Muscle of leg (tissue), 11 donors: ENCODE results near the gene RBM14. TPM values are rescaled to one million over a fixed set of nuclear protein-coding genes. Genes with fewer than 3 reads are reported as not detected.
"Not testable (repeated sequence)": the region's sequence is repeated elsewhere in the genome, so short reads cannot be mapped to it uniquely, and the experiment has no call there.

ENCODE experiments used
- DNase-seq: peaks from one replicate; pipeline ENCODE4 v3.0.0; 2013
- H3K27ac ChIP-seq: one replicate; pipeline ENCODE4 v1.5.1; 2013; ENCODE audit warnings: mild to moderate bottlenecking, low read length, control low read depth
- H3K27me3 ChIP-seq: one replicate; pipeline ENCODE4 v1.6.1; 2013; ENCODE audit warnings: low read length; ENCODE audit not compliant: control insufficient read depth, insufficient read depth
- H3K36me3 ChIP-seq: one replicate; pipeline ENCODE4 v1.6.1; 2013; ENCODE audit warnings: low read length; ENCODE audit not compliant: control insufficient read depth, insufficient read depth
- H3K4me1 ChIP-seq: one replicate; pipeline ENCODE4 v1.6.1; 2013; ENCODE audit warnings: low read length; ENCODE audit not compliant: control insufficient read depth, insufficient read depth
- H3K4me3 ChIP-seq: one replicate; pipeline ENCODE4 v1.5.1; 2013; ENCODE audit warnings: low read length, control low read depth
- H3K9me3 ChIP-seq: replicated peaks from 2 replicates; pipeline ENCODE4 v1.6.1; 2013; ENCODE audit warnings: low read depth, low read length; ENCODE audit not compliant: control insufficient read depth
- WGBS: methylation state at CpG from one replicate; pipeline ENCODE4 v1.1.5; 2013; ENCODE audit warnings: missing lambda C conversion rate; ENCODE audit not compliant: insufficient coverage; 5-methylcytosine and 5-hydroxymethylcytosine counted together
- polyA plus RNA-seq, 8 donors: library from polyadenylated mRNA; unstranded; fragments of 120-200 nt; gene quantifications; one replicate each; pipeline versions ENCODE4 v1.2.1 to v1.2.3, GENCODE V29; 2013; ENCODE audit warnings: inconsistent platforms in 1 of 8, low replicate concordance in 1 of 8; ENCODE audit not compliant: insufficient read length in 8 of 8, insufficient read depth in 1 of 8
- total RNA-seq: library from RNA; stranded (reverse); fragments of 120-200 nt; gene quantifications from one replicate; pipeline ENCODE4 v1.2.4, GENCODE V29; 2013

The RBM14 gene
- total and polyA plus RNA-seq, 9 donors: 25.9 to 56.5 (median 42.7) TPM

DNA sequence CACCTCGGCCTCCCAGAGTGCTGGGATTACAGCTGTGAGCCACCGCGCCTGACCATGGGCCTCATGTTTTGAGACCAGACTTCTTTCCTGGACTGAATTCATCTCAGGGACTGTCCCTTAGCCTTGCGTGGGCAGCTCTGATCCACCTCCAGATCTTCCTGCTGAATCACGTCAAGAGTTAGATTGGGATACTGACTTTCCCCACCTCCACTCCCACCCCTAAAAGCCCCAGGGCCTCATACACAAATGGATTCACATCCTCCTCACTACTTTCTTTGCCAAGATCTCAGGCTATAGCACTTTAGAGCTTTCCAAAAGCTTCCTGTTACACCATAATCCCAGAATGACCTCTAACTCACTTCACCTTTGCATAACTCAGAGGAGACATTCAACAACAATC lies 35.6 kb upstream of the RBM14 start:
- DNase-seq: peak; percentile 61
- Histone ChIP-seq H3K4me3 (no peak overlapping the region), H3K27ac (no peak overlapping the region), H3K36me3 (no peaks in the 10 kb centered on the region), H3K9me3 (no peaks in the 10 kb centered on the region), H3K4me1 (peaks cover 4% of the 10 kb centered on the region), H3K27me3 (peaks cover 3% of the 10 kb centered on the region)
- WGBS: 24% methylated on average over 5 of the region's 5 CpGs

DNA sequence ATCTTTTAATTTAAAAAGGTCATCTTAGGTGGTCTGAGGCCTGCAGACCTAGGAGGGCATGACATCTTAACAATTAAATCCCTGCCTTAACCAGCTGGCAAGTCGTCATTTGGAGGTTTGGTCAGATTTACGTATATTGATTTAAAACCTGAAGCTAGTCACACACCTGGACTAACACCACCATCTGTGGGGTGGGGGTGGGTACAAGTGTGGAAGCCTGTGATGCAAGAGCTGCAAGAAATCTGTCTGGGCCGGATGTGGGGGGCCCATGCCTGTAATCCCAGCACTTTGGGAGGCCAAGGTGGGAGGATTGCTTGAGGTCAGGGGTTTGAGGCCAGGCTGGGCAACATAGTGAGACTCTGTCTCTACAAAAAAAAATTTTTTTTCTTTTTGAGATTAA lies 35.2 kb upstream of the RBM14 start:
- Histone ChIP-seq H3K4me3 (no peak overlapping the region), H3K4me1 (peaks cover 4% of the 10 kb centered on the region), H3K36me3 (no peaks in the 10 kb centered on the region), H3K9me3 (no peaks in the 10 kb centered on the region), H3K27ac (no peak overlapping the region), H3K27me3 (peaks cover 3% of the 10 kb centered on the region)
- DNase-seq: no peak
- 17% methylated on average over 1 of the region's 3 CpGs for WGBS

- H3K9me3 ChIP-seq, H3K36me3 ChIP-seq, H3K4me3 ChIP-seq, H3K27ac ChIP-seq, DNase-seq, H3K4me1 ChIP-seq, H3K27me3 ChIP-seq: not testable (repeated sequence)
- WGBS: 92% methylated on average over 2 of the region's 3 CpGs
Observed at GRCh38 chr11:66582565-66583147, 33.8 kb upstream of the RBM14 start.

DNA sequence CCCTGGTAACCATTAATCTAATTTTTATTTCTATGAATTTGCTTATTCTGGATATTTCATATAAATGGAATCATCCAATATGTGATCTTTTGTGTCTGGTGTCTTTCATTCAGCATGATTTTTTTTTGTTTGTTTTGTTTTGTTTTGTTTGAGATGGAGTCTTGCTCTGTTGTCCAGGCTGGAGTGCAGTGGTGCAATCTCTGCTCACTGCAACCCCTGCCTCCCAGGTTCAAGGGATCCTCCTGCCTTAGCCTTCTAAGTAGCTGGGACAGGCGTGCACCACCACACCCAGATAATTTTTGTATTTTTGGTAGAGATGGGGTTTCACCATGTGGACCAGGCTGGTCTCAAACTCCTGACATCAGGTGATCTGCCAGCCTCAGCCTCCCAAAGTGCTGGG lies 31.0 kb upstream of the RBM14 start:
- not testable (repeated sequence) for H3K4me3 ChIP-seq, H3K9me3 ChIP-seq, H3K27ac ChIP-seq, H3K4me1 ChIP-seq, H3K27me3 ChIP-seq, DNase-seq, H3K36me3 ChIP-seq
- no CpG with 5 or more reads among the region's 1 CpG for WGBS

DNA sequence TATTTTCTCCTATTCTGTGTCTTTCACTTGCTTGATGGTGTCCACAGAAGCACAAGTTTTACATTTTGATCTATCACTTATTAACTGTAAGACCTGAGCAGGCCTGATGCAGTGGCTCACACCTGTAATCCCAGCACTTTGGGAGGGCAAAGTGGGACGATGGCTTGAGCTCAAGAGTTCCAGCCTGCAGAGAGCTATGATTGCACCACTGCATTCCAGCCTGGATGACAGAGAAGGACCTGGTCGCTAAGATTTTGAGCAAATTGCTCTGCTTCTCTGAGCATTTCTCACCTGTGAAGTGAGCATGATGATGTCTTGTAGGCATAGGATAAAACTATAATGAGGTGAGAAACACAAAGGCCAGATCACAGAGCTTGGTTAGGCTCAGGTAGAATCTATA lies 30.3 kb upstream of the RBM14 start:
- Histone ChIP-seq H3K27me3 (no peaks in the 10 kb centered on the region), H3K4me1 (no peaks in the 10 kb centered on the region), H3K27ac (no peak overlapping the region), H3K9me3 (no peaks in the 10 kb centered on the region), H3K4me3 (no peak overlapping the region), H3K36me3 (no peaks in the 10 kb centered on the region)
- DNase-seq: no peak
- 38% methylated on average over 2 of the region's 2 CpGs for WGBS

GRCh38 chr11:66589315-66589714 lies 27.1 kb upstream of the RBM14 start:
- not testable (repeated sequence) for DNase-seq, H3K36me3 ChIP-seq, H3K4me3 ChIP-seq, H3K9me3 ChIP-seq, H3K27ac ChIP-seq, H3K27me3 ChIP-seq
- H3K4me1 ChIP-seq: peaks cover 16% of the 10 kb centered on the region
- WGBS: no CpG with 5 or more reads among the region's 2 CpGs

GRCh38 chr11:66589996-66590675 lies 26.3 kb upstream of the RBM14 start:
- peaks cover 20% of the 10 kb centered on the region for H3K4me1 ChIP-seq
- no peak overlapping the region for H3K27ac ChIP-seq
- DNase-seq: no peak
- no peaks in the 10 kb centered on the region for H3K27me3 ChIP-seq
- no peaks in the 10 kb centered on the region for H3K9me3 ChIP-seq
- H3K36me3 ChIP-seq: no peaks in the 10 kb centered on the region
- H3K4me3 ChIP-seq: no peak overlapping the region
- WGBS: 94% methylated on average over 4 of the region's 7 CpGs

GRCh38 chr11:66591175-66591574 lies 25.3 kb upstream of the RBM14 start:
- H3K9me3 ChIP-seq: no peaks in the 10 kb centered on the region
- no peak overlapping the region for H3K27ac ChIP-seq
- 90% methylated on average over 2 of the region's 2 CpGs for WGBS
- H3K4me1 ChIP-seq: peaks cover 24% of the 10 kb centered on the region
- no peaks in the 10 kb centered on the region for H3K36me3 ChIP-seq
- H3K27me3 ChIP-seq: no peaks in the 10 kb centered on the region
- no peak overlapping the region for H3K4me3 ChIP-seq
- no peak for DNase-seq

DNA sequence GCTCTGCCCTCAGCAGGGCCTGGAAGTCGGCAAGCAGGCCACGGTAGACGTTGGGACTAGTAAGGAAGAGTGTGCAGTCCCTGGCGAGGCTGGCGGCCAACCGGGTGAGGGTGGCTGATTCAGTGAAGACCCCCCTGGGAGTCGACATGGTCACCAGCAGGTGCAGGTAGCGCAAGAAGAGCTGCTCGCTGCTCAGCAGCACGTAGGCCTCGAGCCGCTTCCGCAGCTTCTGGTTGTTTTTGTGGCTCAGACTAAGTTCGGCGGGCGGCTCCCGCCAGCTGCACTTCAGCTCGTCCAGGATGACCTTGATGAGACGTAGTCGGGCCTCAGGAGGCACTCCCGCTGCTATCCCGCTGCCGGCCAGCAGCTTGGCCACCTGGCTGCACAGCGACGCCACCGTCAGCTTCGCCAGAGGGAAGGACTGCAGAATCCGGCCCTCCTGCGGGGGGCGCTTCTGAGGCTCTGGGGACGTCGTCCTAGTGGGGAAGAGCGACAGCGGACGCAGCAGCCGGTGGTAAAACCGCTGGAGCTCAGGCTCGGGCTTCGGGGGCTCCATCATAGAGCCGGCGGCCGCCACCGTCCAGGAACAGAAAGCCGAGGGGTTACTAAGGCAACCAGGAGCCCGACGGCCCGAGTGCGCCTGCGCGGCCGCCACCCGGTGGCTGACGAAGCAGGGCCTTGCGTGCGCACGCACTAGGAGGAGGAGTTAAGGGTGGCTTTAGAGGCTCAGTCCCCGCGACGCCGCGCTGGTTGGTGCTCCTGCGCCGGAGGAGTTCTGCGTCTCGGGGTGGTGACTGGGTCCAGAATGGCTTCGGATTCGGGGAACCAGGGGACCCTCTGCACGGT lies 23.8 kb upstream of the RBM14 start, which contains the start of the genes CCDC87 and CCS:
CCDC87 (minus strand) TSS at position 607 of the 846 bp plus-strand sequence; CDS start at position 559, 48 bp downstream.
CCS (plus strand) TSS at position 729 of the 846 bp plus-strand sequence; CDS start at position 806, 77 bp downstream.
- Histone ChIP-seq H3K4me3 (peak within 1 kb of the TSS; percentile 66), H3K36me3 (peaks cover 2% of the 10 kb centered on the region), H3K27ac (peak within 1 kb of the TSS; percentile 92), H3K9me3 (no peaks in the 10 kb centered on the region), H3K4me1 (peaks cover 24% of the 10 kb centered on the region), H3K27me3 (no peaks in the 10 kb centered on the region)
- 8% methylated on average over 68 of the region's 68 CpGs for WGBS
- DNase-seq: peak; percentile 98

- WGBS: 10% methylated on average over 11 of the region's 12 CpGs
- Histone ChIP-seq H3K36me3 (peaks cover 2% of the 10 kb centered on the region), H3K27ac (peak overlapping the region; percentile 92), H3K4me1 (peaks cover 24% of the 10 kb centered on the region), H3K4me3 (peak overlapping the region; percentile 66), H3K9me3 (no peaks in the 10 kb centered on the region), H3K27me3 (no peaks in the 10 kb centered on the region)
- DNase-seq: no peak
Observed at GRCh38 chr11:66593303-66593635, 23.2 kb upstream of the RBM14 start.
